ENCODE results near the gene TNFRSF9.

The TNFRSF9 gene

GRCh38 chr1:7869136-7869920 lies 71.3 kb downstream of the TNFRSF9 start:
- TF ChIP-seq CTCF (IDR thresholded peaks at IDR 0.05; ENCODE audit: low read depth, low read length): no peak
- H3K4me3 ChIP-seq (ENCODE audit: low read depth, low read length): no peak overlapping the region

- TF ChIP-seq CTCF (IDR thresholded peaks at IDR 0.05; ENCODE audit: low read depth, low read length): no peak
- H3K4me3 ChIP-seq (ENCODE audit: low read depth, low read length): no peak overlapping the region
Observed at GRCh38 chr1:7868070-7868780, 72.4 kb downstream of the TNFRSF9 start.

- no peak for TF ChIP-seq CTCF (IDR thresholded peaks at IDR 0.05; ENCODE audit: low read depth, low read length)
- H3K4me3 ChIP-seq (ENCODE audit: low read depth, low read length): no peak overlapping the region
Observed at GRCh38 chr1:7865978-7866377, 74.7 kb downstream of the TNFRSF9 start.

Data from WI38 (cell line).